GM21390 (cell line): ENCODE data around the gene UBR1.
A peak's percentile ranks its signal among the peaks of the same experiment; 100 is the strongest.
"Not testable (repeated sequence)": the region's sequence is repeated elsewhere in the genome, so short reads cannot be mapped to it uniquely, and the experiment has no call there.

Experiments
- ATAC-seq: cut with Tn5 transposase; IDR thresholded peaks from one replicate; pipeline ENCODE4 v1.9.1; 2021; ENCODE audit not compliant: unreplicated experiment

Gene UBR1

GRCh38 chr15:43105778-43106485, at the start of gene UBR1:
TSS of gene UBR1 (minus strand) at chr15:43106038. CDS start at chr15:43106022, 16 bp downstream.
- peak; percentile 78 for ATAC-seq

GRCh38 chr15:43153269-43153668, 47.4 kb upstream of the UBR1 start:
- no peak for ATAC-seq

GRCh38 chr15:43151688-43152087, 45.9 kb upstream of the UBR1 start:
- ATAC-seq = no peak

DNA sequence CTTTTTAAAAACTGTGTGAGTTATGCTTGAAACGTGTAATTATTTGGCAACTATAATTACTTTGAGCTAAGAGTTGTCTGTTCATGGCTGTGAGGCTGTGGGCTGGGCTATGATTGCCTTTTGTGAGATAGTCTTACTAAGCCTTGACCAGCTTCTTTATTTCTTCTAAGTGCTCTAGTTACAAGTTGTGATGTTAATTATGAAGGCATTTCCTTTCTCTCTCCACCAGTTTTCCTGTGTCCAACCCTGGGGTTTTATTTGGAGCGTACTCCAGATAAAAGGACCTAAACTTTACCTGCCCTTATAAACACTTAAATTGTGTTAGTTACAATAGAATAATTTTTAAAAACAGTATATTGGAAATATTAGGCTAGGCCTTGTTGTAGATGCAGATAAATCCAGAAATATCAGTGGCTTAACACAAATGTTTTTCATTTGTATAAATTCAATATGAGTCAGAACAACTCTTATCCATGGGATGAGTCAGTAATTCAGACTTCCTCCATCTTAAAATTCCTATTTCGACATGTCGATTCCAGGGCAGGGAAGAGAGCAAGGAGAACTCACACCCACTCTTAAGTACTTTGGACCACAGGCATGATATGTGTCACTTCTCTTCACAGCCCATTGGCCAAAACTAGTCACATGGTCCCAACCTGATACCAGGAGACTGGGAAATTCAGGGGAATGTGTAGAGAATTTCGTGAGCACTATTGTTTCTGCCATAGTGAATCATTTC, 44.5 kb upstream of the UBR1 start:
- ATAC-seq = no peak

GRCh38 chr15:43146184-43146583, 40.3 kb upstream of the UBR1 start:
- ATAC-seq = no peak

DNA sequence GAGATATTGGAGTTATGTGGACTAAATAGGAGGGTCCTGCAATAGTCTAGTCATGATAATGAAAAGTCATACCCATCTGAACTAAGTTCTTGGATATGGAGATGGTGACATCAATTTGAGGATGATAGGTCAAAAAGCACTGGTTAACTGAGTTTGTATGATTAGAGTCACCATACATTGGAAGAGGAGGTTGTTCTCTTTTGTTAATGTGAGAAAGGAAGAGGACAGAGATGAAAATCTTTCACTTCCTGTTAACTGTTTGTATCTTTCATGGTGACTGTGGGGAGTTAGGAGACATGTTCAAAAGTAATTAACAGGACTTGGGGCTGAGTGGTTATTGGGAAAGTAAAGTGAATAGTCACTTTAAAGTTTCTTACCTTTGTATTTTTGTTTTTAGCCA, 38.7 kb upstream of the UBR1 start:
- no peak for ATAC-seq

GRCh38 chr15:43143203-43143941, 37.5 kb upstream of the UBR1 start:
- ATAC-seq = no peak

- no peak for ATAC-seq
Observed at GRCh38 chr15:43135351-43135750, 29.5 kb upstream of the UBR1 start.

DNA sequence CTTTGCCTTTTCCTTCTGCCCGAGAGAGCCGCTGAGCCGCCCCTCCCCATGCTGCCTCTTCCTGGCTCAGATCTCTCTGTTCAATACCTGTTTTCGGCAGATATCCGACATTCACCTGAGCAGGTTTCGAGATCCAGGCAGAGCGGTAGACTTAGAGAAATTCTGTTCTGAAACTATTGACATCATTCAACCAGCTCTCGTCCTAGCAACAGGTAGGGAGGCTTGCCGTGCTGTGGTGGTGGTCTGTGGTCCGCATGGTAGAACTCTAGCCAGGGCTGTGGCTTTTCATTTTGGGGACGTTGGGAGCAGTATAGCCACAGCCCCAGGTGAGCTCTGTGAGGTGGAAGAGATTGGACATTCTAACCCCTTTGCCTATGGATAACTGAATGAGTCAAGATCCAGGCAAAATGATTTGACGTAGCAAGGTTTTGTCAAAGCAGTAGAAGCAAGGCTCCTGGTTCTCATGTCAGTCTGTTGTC, 28.4 kb upstream of the UBR1 start:
- peak; percentile 19 for ATAC-seq

DNA sequence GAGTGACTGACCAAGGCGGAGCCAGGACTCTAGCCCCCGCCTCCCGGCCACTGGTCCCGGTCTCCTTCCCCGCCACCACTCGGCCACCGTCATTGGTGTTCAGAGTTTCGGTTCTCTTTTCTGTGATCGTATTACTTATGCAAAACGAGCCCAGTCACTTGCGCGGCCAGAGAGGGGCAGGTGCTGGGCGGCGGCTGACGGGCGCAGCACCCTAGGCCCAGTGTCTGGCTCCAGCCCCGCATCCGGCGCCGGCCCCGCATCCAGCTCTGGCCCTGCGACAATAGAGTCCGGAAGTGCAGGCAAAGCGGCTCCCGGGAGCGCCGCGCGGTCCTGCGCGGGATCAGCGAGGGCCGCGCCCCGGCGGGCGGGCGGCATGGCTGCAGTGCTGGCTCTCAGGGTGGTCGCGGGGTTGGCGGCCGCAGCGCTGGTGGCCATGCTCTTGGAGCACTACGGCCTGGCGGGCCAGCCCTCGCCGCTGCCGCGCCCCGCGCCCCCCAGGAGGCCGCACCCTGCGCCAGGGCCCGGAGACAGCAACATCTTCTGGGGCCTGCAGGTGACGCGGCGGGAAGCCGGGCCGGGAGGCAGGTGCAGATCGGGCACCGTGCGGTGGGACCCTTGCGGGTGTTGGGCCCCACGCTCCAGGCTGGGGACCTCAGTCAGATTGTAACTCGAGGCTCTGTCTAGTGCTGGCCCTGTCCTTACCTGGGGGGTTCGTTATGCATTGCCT, 27.8 kb upstream of the UBR1 start, which contains the start of gene TMEM62:
TMEM62 (plus strand) TSS at position 157 of the 727 bp plus-strand sequence; CDS start at position 374, 217 bp downstream.
- peak; percentile 86 for ATAC-seq

DNA sequence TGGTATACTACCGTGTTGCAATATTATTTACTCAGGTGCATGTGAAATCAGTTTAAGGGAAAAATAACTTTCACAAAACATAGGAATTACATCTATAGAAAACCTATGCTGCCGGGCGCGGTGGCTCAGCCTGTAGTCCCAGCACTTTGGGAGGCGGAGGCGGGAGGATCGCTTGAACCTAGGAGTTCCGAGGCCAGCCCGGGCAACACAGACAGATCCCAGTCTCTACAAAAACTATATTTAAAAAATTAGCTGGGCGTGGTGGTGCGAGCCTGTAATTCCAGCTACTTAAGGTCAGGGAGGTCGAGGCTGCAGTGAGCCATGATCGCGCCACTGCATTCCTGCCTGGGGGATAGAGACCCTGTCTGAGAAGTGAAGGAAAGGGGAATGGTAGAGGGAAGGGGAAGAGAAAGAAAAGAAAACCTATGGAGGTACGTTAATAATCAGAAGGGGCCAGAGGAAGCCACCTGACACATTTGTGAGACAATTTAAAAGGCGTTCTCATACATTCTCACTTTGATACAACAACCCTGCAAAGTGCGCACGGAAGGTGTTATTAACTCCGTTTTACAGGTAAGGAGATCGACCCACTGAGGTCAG, 27.1 kb upstream of the UBR1 start:
- no peak for ATAC-seq

DNA sequence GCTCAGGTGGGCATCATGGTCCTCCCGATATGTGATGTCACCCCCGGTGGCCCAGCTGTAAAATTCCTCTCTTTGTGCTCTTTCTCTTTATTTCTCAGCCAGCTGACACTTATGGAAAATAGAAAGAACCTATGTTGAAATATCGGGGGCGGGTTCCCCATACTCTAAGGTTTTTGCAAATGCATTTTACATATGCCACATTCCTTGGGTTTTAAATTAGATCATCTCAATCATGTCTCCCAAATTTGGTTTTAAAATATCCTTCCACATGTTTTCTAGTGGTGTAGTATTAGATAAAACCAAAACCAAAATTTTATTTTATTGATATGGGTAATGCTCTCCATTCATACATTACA, 23.1 kb upstream of the UBR1 start:
- ATAC-seq = no peak

GRCh38 chr15:43128174-43128979, 22.5 kb upstream of the UBR1 start:
- not testable (repeated sequence) for ATAC-seq

DNA sequence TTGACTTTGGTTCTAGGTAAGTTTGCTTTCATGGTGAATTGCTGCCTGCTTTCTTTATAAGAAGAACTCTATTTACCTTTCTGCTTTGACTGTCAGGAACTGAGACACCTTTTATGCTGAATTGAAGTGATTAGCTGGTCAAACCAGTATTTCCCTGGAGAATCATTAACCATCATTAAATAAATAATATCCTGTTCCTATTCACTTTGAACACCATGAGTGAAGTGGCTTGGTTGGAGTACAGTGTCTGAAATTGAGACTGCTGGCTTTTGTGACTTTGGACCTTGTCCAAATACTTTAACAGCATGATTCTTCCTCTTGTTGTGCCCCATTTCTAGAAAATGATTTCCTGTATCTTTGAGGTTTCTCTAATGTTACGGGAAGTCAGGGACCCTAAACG, 21.9 kb upstream of the UBR1 start:
- no peak for ATAC-seq

DNA sequence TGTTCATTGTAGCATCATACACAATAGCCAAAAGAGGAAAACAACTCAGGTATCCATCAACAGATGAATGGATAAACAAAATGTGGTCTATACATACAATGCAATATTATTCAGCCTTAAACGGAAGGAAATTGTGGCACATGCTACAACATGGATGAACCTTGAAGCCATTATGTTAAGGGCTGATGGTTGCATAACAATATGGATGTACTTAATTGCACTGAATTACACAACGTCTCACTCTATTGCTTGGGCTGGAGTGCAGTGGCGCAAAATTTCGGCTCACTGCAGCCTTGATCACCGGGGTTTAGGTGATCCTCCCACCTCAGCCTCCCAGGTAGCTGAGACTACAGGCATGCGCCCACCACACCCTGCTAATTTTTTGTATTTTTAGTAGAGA, 20.5 kb upstream of the UBR1 start:
- no peak for ATAC-seq

- ATAC-seq = no peak
Observed at GRCh38 chr15:43125100-43125661, 19.3 kb upstream of the UBR1 start.

DNA sequence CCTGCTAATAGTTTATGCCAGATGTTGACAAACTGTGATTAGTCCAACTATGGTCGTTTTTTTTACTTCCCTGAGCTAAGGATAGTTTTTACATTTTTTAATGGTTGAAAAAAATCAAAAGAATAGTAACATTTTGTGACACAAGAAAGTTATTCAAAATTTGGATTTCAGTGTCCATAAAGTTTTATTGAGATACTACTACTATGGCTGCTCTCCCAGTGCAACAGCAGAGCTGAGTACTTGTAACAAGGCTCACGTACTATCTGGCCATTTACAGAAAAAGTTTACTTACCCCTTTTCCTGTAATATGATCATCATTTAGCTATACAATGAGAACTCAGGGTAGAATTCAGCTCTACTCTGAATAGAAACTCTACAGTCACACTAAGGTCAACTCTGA, 16.0 kb upstream of the UBR1 start:
- no peak for ATAC-seq

DNA sequence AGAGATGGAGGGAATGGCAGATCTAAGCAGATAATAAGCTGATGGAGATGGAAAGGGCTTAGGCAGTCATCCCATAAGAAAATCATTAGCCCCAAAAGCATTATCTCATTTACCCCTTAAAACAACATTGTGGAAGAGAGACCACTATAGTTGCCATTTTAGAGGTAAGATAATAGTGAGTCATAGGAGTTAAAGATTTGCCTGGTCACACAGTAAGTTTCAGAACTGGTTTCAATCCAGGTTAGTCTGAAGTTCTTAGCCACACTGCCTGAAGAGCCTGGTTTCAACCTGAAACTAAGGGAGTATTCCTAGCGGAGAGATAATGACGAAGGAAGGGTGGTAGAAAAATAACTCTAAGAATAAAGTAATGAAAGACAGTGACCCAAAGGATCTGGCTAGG, 13.0 kb upstream of the UBR1 start:
- ATAC-seq = no peak

DNA sequence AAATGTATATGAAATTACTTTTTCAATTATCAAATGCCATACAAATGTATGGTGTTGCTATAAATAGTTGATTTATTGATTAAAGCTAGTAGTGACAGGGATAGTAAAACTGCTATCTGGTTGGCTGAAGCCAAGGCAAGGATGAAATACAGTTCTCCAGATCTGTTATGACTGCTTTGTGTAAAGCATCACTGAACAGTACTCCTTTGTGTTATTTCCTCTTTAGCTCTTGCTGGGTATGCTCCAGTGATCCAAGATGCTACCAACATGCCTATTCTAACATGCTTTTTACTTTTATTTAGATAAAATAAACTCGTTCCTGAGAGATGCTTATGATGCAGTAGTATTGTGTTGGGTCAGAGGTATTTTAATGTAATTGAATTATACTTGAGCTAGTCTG, 12.4 kb upstream of the UBR1 start:
- no peak for ATAC-seq
